ACC112 (cell line): ENCODE measurements around the gene WASHC2C.
A peak's percentile ranks its signal among the peaks of the same experiment; 100 is the strongest.
"Not testable (repeated sequence)": the region's sequence is repeated elsewhere in the genome, so short reads cannot be mapped to it uniquely, and the experiment has no call there.

ENCODE experiments used
- H2AFZ ChIP-seq: fragments of 200-600 bp; sonication (generic); one replicate; pipeline ENCODE4 v1.6.0; 2017; ENCODE audit warnings: antibody characterized with exemption, low read length; ENCODE audit not compliant: unreplicated experiment
- H3K27ac ChIP-seq: fragments of 200-600 bp; sonication (generic); 2 replicates; pipeline ENCODE4 v1.5.1; 2014; ENCODE audit warnings: low read depth, mild to moderate bottlenecking, antibody characterized with exemption, low read length, moderate library complexity
- H3K27me3 ChIP-seq: fragments of 200-600 bp; sonication (generic); 2 replicates; pipeline ENCODE4 v1.6.1; 2014; ENCODE audit warnings: mild to moderate bottlenecking, antibody characterized with exemption, low read length, moderate library complexity, mixed read lengths; ENCODE audit not compliant: insufficient read depth
- H3K36me3 ChIP-seq: fragments of 200-600 bp; sonication (generic); 2 replicates; pipeline ENCODE4 v1.6.1; 2016; ENCODE audit warnings: mild to moderate bottlenecking, antibody characterized with exemption, low read length, moderate library complexity, mixed read lengths; ENCODE audit not compliant: insufficient read depth
- H3K4me1 ChIP-seq: fragments of 200-600 bp; sonication (generic); one replicate; pipeline ENCODE4 v1.6.1; 2016; ENCODE audit warnings: low read length, mixed read lengths; ENCODE audit not compliant: insufficient read depth, unreplicated experiment, control insufficient read depth
- H3K4me3 ChIP-seq: fragments of 200-600 bp; sonication (generic); 2 replicates; pipeline ENCODE4 v1.5.1; 2014; ENCODE audit warnings: mild to moderate bottlenecking, low read depth, low read length
- H3K79me2 ChIP-seq: fragments of 200-600 bp; sonication (generic); one replicate; pipeline ENCODE4 v1.6.0; 2016; ENCODE audit warnings: low read length; ENCODE audit not compliant: control insufficient read depth, unreplicated experiment, insufficient read depth

Gene WASHC2C

DNA sequence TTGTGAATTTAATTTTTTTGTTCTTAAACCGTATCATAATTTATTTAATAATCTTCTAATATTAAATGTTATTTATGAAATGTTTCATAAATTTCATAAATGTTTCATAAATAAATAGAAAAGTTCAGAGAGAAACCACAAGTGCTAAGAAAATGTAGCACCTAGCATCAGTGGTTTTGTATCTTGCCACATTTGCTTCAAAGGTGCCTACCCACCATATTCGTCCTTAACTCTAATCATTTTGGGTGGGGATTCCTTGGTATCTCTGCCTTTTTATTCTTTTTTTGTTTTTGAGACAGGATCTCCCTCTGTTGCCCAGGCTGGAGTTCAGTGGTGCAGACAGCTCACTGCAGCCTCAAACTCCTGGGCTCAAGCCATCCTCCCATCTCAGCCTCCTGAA, 7.4 kb downstream of the WASHC2C start:
- H3K27ac ChIP-seq, H3K79me2 ChIP-seq, H2AFZ ChIP-seq, H3K4me1 ChIP-seq, H3K27me3 ChIP-seq, H3K36me3 ChIP-seq, H3K4me3 ChIP-seq: not testable (repeated sequence)

DNA sequence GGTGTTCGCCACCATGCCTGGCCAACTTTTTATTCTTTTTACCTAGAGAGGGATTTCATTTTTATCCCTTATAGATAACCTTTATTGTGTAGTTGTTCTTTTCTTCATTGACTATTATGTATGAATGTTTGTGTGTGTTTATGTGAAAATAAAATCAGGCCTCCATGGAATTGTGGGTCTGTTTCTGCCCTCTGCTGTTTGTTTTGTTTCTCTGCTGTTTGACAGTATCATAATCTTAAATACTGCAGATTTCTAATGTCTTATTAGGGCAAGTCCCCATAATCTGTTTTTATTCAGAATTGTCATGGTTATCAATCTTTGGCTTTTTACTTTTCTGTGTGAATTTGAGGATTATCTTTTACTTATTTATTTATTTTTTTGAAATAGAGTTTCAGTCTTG, 7.8 kb downstream of the WASHC2C start:
- not testable (repeated sequence) for H3K4me1 ChIP-seq, H3K27me3 ChIP-seq, H3K27ac ChIP-seq, H3K4me3 ChIP-seq, H3K36me3 ChIP-seq, H2AFZ ChIP-seq, H3K79me2 ChIP-seq

GRCh38 chr10:45741559-45741958, 14.5 kb downstream of the WASHC2C start:
- not testable (repeated sequence) for H3K27me3 ChIP-seq, H3K4me3 ChIP-seq, H3K79me2 ChIP-seq, H3K4me1 ChIP-seq, H3K36me3 ChIP-seq, H2AFZ ChIP-seq
- peak overlapping the region; percentile 38; the same call in 1 of the 2 replicates for H3K27ac ChIP-seq

GRCh38 chr10:45742014-45742413, 14.9 kb downstream of the WASHC2C start:
- not testable (repeated sequence) for H3K4me3 ChIP-seq, H3K27me3 ChIP-seq

GRCh38 chr10:45751141-45751540, 24.1 kb downstream of the WASHC2C start:
- H3K27ac ChIP-seq, H3K4me1 ChIP-seq, H2AFZ ChIP-seq, H3K4me3 ChIP-seq, H3K79me2 ChIP-seq, H3K27me3 ChIP-seq, H3K36me3 ChIP-seq: not testable (repeated sequence)

More at GRCh38 chr10:45742014-45742413, 14.9 kb downstream of the WASHC2C start:
- not testable (repeated sequence) for H2AFZ ChIP-seq, H3K4me1 ChIP-seq, H3K36me3 ChIP-seq, H3K27ac ChIP-seq, H3K79me2 ChIP-seq

DNA sequence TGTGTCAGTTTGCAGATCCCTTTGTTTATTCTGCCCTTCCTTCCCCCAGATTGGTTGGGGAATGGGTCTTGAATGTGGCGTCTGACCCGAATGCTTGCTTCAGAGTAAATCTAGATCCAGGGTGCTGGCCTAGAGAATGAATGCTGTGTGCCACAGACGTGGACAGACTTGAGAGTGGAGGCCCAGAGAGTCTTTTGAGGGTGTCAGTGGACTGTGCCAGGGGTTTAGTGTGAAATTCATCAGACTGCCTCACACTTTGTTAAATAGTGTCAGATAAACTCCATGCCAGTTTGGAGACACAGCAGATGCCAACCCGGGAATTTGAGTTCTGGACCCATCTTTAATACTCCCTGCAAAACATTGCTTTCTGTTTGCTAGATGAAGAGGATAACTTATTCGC, 25.1 kb downstream of the WASHC2C start:
- not testable (repeated sequence) for H3K27me3 ChIP-seq, H2AFZ ChIP-seq, H3K36me3 ChIP-seq, H3K27ac ChIP-seq, H3K4me3 ChIP-seq, H3K79me2 ChIP-seq, H3K4me1 ChIP-seq

DNA sequence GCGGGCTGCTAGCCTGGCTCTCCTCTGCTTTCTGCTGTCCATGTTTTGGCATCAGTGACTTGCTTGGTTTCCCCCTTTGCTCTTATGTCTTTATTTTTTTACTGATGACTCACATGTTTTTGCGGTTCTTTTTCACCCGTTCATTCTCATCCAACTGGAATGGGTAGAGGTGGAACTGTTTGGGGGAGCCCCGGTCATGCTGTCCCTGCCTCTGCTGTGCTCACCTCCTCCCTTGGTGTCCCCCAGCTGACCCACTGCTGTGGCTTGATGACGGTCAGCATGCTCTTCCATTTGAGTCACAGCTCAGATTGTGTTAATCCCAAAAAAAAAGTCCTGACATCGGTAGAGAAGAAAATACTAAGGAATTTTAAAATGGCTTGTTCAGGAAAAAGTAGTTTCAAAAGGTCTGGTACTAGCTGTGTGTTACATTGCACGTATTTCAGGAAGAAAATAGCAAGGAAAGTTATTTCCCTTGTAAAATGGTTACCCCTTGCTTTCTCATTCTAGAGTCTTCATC, 27.0 kb downstream of the WASHC2C start:
- not testable (repeated sequence) for H3K27me3 ChIP-seq, H3K79me2 ChIP-seq, H3K4me1 ChIP-seq, H2AFZ ChIP-seq, H3K27ac ChIP-seq, H3K36me3 ChIP-seq, H3K4me3 ChIP-seq

- H3K27me3 ChIP-seq, H2AFZ ChIP-seq, H3K4me3 ChIP-seq, H3K4me1 ChIP-seq, H3K27ac ChIP-seq, H3K36me3 ChIP-seq, H3K79me2 ChIP-seq: not testable (repeated sequence)
Measured at GRCh38 chr10:45755083-45755482, 28.0 kb downstream of the WASHC2C start.

- H3K79me2 ChIP-seq, H3K27me3 ChIP-seq, H3K4me1 ChIP-seq, H3K4me3 ChIP-seq, H3K27ac ChIP-seq, H2AFZ ChIP-seq, H3K36me3 ChIP-seq: not testable (repeated sequence)
Measured at GRCh38 chr10:45756065-45756464, 29.0 kb downstream of the WASHC2C start.

- not testable (repeated sequence) for H3K4me3 ChIP-seq, H3K27ac ChIP-seq, H2AFZ ChIP-seq, H3K27me3 ChIP-seq, H3K79me2 ChIP-seq, H3K4me1 ChIP-seq, H3K36me3 ChIP-seq
Measured at GRCh38 chr10:45757661-45758396, 30.8 kb downstream of the WASHC2C start.

GRCh38 chr10:45761622-45762021, 34.6 kb downstream of the WASHC2C start:
- not testable (repeated sequence) for H3K36me3 ChIP-seq
- H3K4me3 ChIP-seq = peak overlapping the region; percentile 44; the same call in 1 of the 2 replicates

More at GRCh38 chr10:45761622-45762021, 34.6 kb downstream of the WASHC2C start:
- H3K4me1 ChIP-seq, H3K27me3 ChIP-seq, H3K79me2 ChIP-seq, H2AFZ ChIP-seq: not testable (repeated sequence)
- H3K27ac ChIP-seq = peak overlapping the region; percentile 58
